Measurements from ENCODE around the gene SHCBP1.

DNA sequence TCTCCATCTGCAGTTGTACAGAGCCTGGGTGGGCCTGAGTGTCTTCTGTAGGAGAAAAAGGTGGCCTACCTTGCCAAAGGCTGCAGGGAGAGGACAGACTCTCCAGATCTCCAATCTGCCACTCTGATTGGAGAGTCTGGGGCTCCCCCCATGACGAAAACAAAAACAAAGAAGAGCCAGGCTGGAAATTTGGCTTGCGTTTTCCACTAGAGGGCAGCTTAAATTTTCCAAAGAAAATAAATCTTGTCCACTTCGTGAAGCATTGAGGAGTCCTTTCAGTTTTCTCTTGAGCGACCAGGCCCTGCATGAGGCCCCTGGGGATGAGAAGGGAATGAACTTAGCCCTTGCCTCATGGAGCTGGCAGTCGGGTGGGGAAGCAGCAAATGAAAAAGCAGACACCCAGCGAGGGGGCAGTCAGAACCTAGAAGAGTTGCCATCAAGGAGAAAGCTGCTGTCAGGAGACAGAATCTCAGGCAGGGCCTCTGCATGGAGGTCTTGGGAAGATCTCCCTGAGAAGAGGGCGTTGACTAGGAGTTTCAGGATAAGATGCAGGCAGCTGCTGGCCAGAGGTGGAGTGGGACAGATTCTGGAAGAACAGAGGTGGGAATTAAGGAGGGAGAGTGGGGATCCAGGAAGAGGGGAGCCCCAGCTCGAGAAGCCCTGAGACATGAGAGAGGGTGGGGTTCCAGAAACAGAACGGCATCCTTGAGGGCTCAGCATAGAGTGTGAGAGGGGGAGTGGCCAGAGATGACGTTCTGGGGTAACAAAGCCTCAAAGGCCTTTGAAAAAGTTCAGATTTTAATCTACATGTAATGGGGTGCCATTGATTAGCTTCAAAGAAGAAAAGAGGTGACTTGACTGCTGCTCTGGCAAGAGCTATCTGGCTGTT lies 8.4 kb upstream of the SHCBP1 start:
- TF ChIP-seq CSDC2 (CRISPR knock-in tag; IDR thresholded peaks at IDR 0.05) (no peak), ZNF8 (CRISPR knock-in tag; IDR thresholded peaks at IDR 0.05) (no peak), ZFP30 (CRISPR knock-in tag; IDR thresholded peaks at IDR 0.05) (no peak), ZFP3 (CRISPR knock-in tag; IDR thresholded peaks at IDR 0.05) (no peak)
